Lung (tissue), 12 donors: Measurements from ENCODE around the gene ZNF304. TPM values are rescaled to one million over a fixed set of nuclear protein-coding genes. Genes with fewer than 3 reads are reported as not detected.

Experiments used
- ATAC-seq: fragments of 200-7000 bp; cut with Tn5 transposase; one replicate; pipeline ENCODE4 v1.9.1; 2020; ENCODE audit warnings: moderate number of reproducible peaks; ENCODE audit not compliant: insufficient read depth, low FRiP score
- DNase-seq, 3 donors: peaks; one replicate each; pipeline ENCODE4 v3.0.0-alpha.2; 2013 to 2017
- H3K27ac ChIP-seq, 2 donors: one replicate each; pipeline ENCODE4 v1.5.1; 2013; ENCODE audit warnings: mild to moderate bottlenecking in 2 of 2, moderate library complexity in 2 of 2, control low read depth in 1 of 2, inconsistent platforms in 1 of 2, low read depth in 1 of 2, low read length in 1 of 2
- H3K27me3 ChIP-seq, 3 donors: one replicate each; pipeline ENCODE4 v1.5.1; 2013; ENCODE audit warnings: low read length in 2 of 3; ENCODE audit not compliant: control insufficient read depth in 3 of 3, insufficient read depth in 3 of 3
- H3K36me3 ChIP-seq, 4 donors: one replicate each; pipeline ENCODE4 v1.5.1; 2013; ENCODE audit warnings: low read length in 4 of 4, mild to moderate bottlenecking in 1 of 4, moderate library complexity in 1 of 4; ENCODE audit not compliant: control insufficient read depth in 4 of 4, insufficient read depth in 4 of 4
- H3K4me1 ChIP-seq, 5 donors: one replicate each; pipeline ENCODE4 v1.5.1; 2013; ENCODE audit warnings: low read length in 5 of 5, mild to moderate bottlenecking in 2 of 5, moderate library complexity in 1 of 5; ENCODE audit not compliant: control insufficient read depth in 5 of 5, insufficient read depth in 5 of 5
- H3K4me3 ChIP-seq: one replicate; pipeline ENCODE4 v1.5.1; 2013; ENCODE audit warnings: mild to moderate bottlenecking, control low read depth, moderate library complexity
- H3K9ac ChIP-seq, 2 donors: one replicate each; pipeline ENCODE4 v1.5.1; 2013; ENCODE audit warnings: low read length in 2 of 2, control low read depth in 1 of 2; ENCODE audit not compliant: insufficient read depth in 1 of 2
- H3K9me3 ChIP-seq, 4 donors: one replicate each; pipeline ENCODE4 v1.5.1; 2013; ENCODE audit warnings: low read length in 3 of 4, mild to moderate bottlenecking in 1 of 4, moderate library complexity in 1 of 4; ENCODE audit not compliant: control insufficient read depth in 4 of 4, insufficient read depth in 3 of 4
- CTCF ChIP-seq: IDR thresholded peaks from 2 replicates; pipeline ENCODE4 v1.5.1; 2012; ENCODE audit warnings: mild to moderate bottlenecking; ENCODE audit errors: control extremely low read depth, extremely low read depth
- WGBS, 2 donors: extraction: QIAGEN DNeasy Blood & Tissue Kit; methylation state at CpG; one replicate each; pipeline ENCODE4 v1.1.7; 2013; 5-methylcytosine and 5-hydroxymethylcytosine counted together
- polyA plus RNA-seq, 2 donors: library from polyadenylated mRNA; stranded (reverse); fragments of 200-250 nt; gene quantifications; one replicate each; pipeline ENCODE4 v1.2.1, GENCODE V29; 2013
- total RNA-seq, 2 donors: library from RNA; depleted of rRNA in 1 of 2; stranded (reverse); fragments of >200 nt in 1 of 2; gene quantifications; one replicate each; pipeline ENCODE4 v1.2.1, GENCODE V29; 2014 to 2021
- donor health status: control.
- donor health status: control.
- donor health status: Bipolar disorder and iron deficiency.
- donor health status: healthy.
- donor health status: DM: yes; HTN: yes; CAD: no.

The ZNF304 gene
- total and polyA plus RNA-seq, 4 donors = 2.6 to 13.5 (median 5.8) TPM

DNA sequence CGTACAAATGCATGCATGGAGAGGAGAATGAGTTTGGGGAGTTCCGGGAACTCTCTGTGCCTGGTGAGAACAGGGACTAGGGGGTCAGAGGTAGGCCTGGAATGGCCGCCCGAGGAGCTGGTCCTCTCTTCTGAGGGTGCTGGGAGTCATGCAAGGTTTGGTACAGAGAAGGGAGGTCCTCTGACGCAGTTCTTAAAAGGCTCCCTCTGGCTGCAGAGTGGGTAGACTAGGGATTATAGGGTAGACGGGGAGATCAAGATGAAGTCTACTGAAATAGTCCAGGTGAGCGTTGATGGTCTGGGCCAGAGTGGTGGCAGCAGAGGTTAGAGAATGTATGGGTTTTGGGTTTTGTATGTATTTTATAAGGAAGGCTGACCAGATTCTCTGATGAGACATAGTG, 796 bp downstream of the ZNF304 start:
- WGBS, 2 donors = 20 to 28% methylated on average over 7 of the region's 7 CpGs
- peak overlapping the region in 1 of 2 donors; percentile 55 for H3K27ac ChIP-seq

GRCh38 chr19:57355916-57356315, 4.8 kb downstream of the ZNF304 start:
- WGBS, 2 donors = 80 to 97% methylated on average over 4 of the region's 4 CpGs
- ATAC-seq = no peak

More for the DNA sequence above, 796 bp downstream of the ZNF304 start:
- H3K27me3 ChIP-seq = no peaks in the 10 kb centered on the region
- peak overlapping the region; percentile 95 to 98 for H3K9ac ChIP-seq
- H3K4me1 ChIP-seq = peaks cover 8 to 15% (median 11%) of the 10 kb centered on the region in 5 donors
- peaks cover 0 to 33% (median 0%) of the 10 kb centered on the region in 4 donors for H3K9me3 ChIP-seq
- no peak for TF ChIP-seq CTCF
- peak overlapping the region; percentile 81 for H3K4me3 ChIP-seq
- peaks cover 13 to 33% (median 26%) of the 10 kb centered on the region in 4 donors for H3K36me3 ChIP-seq
- no peak for ATAC-seq
- DNase-seq = no peak

GRCh38 chr19:57357406-57357805, 6.3 kb downstream of the ZNF304 start:
- Histone ChIP-seq H3K9me3 (peaks cover 0 to 52% (median 0%) of the 10 kb centered on the region in 4 donors), H3K4me3 (no peak overlapping the region), H3K27ac (no peak overlapping the region), H3K4me1 (peaks cover 3 to 9% (median 5%) of the 10 kb centered on the region in 5 donors), H3K9ac (no peak overlapping the region), H3K36me3 (peaks cover 23 to 53% (median 38%) of the 10 kb centered on the region in 4 donors), H3K27me3 (no peaks in the 10 kb centered on the region)
- 99% methylated on average over 5 of the region's 5 CpGs for WGBS, 2 donors
- no peak for TF ChIP-seq CTCF
- ATAC-seq = no peak
- DNase-seq = no peak

More at GRCh38 chr19:57355916-57356315, 4.8 kb downstream of the ZNF304 start:
- Histone ChIP-seq H3K27ac (no peak overlapping the region), H3K4me3 (no peak overlapping the region), H3K4me1 (peaks cover 7 to 15% (median 10%) of the 10 kb centered on the region in 5 donors), H3K9ac (no peak overlapping the region), H3K9me3 (peaks cover 0 to 49% (median 0%) of the 10 kb centered on the region in 4 donors), H3K36me3 (peaks cover 28 to 53% (median 38%) of the 10 kb centered on the region in 4 donors), H3K27me3 (no peaks in the 10 kb centered on the region)
- no peak for TF ChIP-seq CTCF
- DNase-seq = no peak

- Histone ChIP-seq H3K27me3 (no peaks in the 10 kb centered on the region), H3K36me3 (peaks cover 23 to 45% (median 36%) of the 10 kb centered on the region in 4 donors), H3K4me3 (no peak overlapping the region), H3K9me3 (peaks cover 0 to 43% (median 0%) of the 10 kb centered on the region in 4 donors), H3K9ac (no peak overlapping the region), H3K27ac (no peak overlapping the region), H3K4me1 (peaks cover 0 to 6% (median 3%) of the 10 kb centered on the region in 5 donors)
- ATAC-seq (no peak), DNase-seq (no peak)
- no peak for TF ChIP-seq CTCF
These were observed 8.2 kb downstream of the ZNF304 start for GRCh38 chr19:57359300-57359699.
